HG02852 (cell line): ENCODE results near the gene HS6ST3.

Experiments
- ATAC-seq: cut with Tn5 transposase; IDR thresholded peaks from one replicate; pipeline ENCODE4 v1.9.1; 2021; ENCODE audit warnings: mild to moderate bottlenecking, moderate library complexity; ENCODE audit not compliant: unreplicated experiment

HS6ST3 gene

DNA sequence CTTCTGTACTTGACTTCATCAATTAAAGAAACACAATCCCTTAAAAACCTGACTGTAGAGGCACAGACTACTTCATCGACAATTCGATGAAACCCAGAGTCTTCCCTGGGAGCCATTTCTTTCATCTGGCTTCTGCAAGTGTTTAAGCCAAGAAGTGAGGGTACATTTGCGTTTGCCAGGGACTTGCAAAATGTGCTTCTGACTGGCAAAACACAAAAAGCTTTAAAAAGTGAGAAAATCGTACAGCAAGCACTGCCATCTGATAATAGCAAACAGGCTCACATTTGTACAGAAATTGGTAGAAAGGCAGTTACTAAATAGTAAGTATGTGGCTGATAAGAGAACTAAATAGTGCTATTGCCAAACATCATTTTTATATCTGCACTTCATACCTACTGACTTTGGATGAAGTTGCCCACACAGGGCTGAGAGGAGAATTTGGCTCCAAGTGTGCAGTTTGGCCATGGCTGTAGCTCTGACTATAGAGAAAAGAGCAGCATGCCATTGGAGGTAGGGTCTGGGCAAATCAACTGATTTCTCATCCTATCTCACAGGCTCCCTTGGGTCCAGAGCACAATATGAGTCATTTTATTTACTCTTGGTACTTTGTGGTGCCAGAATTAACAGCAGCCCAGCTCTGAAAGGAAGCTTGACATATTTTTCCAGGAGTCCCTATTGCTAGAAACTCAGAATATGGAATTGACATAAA lies 546.2 kb downstream of the HS6ST3 start:
- ATAC-seq: no peak

GRCh38 chr13:96637039-96637438 lies 547.1 kb downstream of the HS6ST3 start:
- ATAC-seq: no peak

DNA sequence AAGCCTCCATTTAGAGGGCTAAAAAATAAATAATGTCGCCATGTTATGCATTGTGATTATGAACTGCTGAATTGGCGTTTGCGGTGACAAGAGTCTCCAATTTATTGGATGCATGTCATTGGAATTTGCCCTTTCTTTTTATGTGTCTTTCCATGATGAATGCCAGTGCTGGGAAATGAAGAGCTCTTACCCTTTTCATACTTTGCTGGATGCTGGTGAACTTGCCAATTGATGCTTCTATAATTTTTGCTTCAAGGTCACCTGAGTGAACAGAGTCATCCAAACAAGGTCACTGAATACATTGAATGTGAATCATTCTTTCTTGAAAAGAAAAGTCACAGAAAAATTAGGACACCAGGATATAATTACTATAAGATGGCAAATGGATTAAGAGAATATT lies 556.2 kb downstream of the HS6ST3 start:
- ATAC-seq: no peak

DNA sequence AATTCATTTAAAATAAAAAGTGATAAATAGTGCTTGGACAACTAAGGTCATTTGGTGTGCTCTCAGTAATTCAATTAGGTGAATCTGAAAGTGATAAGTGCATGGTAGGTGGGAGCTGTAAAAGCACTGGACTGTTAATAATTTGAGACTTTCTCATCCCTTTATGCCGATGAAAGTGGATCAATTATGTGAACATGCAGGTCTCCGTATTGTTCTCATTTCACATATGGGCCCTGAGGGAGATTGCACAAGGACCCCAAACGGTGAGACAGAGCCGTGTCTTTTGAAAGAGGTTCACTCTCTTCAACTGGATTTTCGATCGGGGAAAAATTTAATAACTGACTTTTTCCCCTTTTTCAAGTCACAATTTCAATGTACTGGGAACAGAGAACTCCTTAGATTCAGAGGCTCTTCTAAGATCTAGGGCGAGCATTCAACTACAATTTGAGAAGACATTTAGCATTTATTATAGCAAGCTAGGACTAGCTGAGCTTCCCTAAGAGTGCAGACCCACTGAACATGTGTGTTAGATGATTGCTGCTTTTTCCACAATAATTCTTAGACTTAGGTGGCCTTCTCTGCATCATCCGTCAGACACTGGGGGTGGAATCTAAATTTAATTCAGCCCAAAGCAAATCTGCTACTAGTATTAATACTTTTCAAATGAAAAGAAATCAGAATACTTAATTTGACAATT lies 556.8 kb downstream of the HS6ST3 start:
- no peak for ATAC-seq

GRCh38 chr13:96650301-96650886 lies 560.5 kb downstream of the HS6ST3 start:
- ATAC-seq: peak; percentile 98

- ATAC-seq: no peak
Observed at GRCh38 chr13:96651598-96651997, 561.7 kb downstream of the HS6ST3 start.

DNA sequence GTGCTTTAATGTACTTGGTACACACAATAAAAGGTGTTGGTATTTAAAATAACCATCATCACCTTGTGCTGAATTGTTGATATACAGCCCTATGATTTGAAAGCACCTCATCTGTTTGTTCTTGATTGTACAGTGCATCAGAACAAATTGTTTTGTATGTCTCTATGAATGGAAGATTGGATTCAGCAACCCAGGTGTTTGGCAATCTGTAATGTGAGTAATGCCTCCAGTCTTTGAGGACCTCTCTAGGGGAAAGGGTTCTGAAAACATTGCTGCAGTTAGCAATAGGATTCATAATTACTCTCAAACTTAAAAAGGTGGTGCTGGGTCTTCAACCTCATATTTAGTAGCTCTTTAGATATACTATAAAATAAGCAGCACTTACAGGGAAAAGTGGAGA lies 562.6 kb downstream of the HS6ST3 start:
- no peak for ATAC-seq

- no peak for ATAC-seq
Observed at GRCh38 chr13:96661612-96662011, 571.7 kb downstream of the HS6ST3 start.

DNA sequence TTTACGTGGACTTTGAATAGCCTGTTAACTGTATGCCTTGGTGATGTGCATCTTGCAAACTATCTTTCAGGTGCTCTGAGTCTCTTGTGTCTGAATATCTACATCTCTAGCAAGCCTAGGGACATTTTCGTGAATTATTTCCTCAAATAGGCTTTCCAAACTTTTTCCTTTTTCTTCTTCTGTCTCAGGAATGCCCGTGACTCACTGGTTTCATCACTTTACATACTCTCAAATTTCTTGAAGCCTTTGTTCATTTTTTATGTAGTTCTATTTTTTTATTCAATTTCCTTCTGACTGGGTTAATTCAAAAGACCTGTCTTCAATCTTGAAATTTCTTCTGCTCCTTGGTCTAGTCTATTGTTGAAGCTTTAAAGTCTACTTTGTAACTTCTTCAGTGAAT lies 572.1 kb downstream of the HS6ST3 start:
- no peak for ATAC-seq

- no peak for ATAC-seq
Observed at GRCh38 chr13:96667294-96668018, 577.5 kb downstream of the HS6ST3 start.

DNA sequence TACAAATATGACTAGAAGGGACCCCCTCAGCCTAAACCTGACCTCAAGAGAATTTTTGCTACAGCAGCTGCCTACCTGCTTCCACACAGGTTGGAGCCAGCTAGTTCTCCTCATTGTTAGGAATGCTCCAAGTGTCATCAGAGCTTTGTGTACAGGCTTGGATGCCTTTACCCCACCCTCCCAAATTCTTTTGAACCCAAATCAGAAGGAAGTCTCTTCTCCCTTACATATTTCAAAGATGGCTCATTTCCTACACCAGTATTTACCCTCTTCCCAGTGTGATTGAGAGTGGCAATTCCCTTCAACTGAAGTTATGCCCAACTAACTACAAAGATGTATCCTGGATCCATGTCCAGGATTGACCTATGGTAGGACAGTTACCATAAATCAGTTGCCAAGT lies 581.2 kb downstream of the HS6ST3 start:
- no peak for ATAC-seq

DNA sequence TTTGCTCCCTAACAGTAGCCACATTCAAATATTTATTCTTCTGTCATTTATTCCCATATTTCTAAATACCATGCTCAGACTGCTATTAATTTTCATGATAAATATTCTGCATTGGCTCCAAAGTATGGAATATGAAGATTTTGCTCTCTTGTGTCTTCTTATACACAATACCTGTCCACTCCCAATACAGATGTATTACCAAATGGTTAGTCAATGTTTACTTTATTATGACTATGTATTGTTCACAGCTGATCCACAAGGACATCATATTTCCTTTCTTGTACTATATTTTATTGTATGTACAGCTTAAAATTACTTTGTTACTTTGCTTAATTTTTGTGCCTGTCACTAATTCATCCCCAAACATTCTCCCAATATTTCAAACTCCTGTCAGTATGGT lies 582.1 kb downstream of the HS6ST3 start:
- no peak for ATAC-seq

DNA sequence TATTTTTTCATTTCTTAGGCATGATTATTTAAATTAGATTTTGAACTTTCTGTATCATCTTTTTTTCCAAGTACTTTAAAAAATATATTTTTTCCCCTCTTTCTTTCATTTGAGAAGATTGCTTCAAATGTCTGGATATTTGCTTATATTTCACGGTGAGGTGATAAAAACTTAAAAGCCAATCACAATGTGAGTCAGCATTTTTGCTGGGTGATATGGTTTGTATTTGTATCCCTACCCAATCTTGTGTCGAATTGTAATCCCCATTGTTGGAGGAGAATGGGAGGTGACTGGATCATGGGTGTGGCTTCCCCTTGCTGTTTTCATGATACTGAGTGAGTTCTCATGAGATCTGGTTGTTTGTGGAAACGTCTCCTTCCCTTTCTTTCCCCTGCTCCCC lies 583.9 kb downstream of the HS6ST3 start:
- ATAC-seq: no peak

DNA sequence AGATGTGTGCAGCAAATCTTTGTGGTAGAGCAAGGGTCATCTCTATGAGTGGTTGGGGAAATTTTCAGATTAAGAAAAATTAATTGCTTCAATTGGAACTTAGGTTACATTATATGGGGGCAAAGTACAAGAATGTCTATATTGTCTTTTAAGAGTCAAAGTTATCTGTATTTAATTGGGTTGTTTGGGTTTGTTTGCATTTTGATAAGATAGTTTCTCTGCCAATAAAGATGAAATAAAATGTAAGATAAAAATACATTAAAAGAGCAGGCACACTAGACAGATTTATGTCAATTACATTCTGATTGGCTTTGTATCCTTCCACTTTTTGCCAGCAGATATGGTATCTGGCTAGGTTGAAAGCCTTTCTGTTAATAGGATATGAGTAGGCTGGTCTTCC lies 587.1 kb downstream of the HS6ST3 start:
- no peak for ATAC-seq

DNA sequence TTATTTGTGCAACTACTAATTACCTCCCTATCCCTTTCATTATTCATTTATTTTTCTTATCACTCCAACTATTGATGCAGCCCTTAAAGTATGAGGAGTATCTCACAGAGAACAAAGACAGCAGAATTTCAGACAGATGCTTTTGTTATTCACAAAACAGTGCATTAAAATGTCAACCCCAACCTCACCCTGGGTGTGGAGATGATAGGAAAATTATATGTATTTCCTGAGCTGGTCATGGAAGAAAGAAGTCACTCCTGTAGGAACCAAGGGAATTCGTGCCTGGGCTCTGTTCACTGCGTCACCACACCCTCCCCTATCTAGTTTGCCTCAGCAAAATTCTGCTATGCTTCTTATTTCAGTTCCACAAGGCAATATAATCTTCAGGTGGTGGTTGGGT lies 588.9 kb downstream of the HS6ST3 start:
- no peak for ATAC-seq

DNA sequence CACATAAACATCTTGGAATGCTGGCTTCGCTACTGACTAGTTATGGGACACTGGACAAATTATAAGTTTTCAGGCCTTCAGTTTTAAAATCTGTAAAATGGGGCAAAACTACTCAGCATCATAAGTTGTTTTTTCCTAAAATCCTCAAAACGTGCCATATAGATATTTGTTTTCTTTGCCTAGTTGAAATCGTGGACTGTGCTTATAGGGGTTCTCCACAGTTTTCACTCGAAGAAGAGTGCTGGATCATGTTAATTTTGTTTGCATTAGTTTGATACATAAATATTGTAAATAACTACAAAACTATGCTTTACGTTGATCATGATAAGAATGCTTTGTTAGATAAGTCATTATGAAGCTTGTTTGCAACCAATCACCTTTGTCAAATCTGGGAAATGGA lies 591.0 kb downstream of the HS6ST3 start:
- ATAC-seq: no peak

GRCh38 chr13:96681766-96682165 lies 591.9 kb downstream of the HS6ST3 start:
- no peak for ATAC-seq

DNA sequence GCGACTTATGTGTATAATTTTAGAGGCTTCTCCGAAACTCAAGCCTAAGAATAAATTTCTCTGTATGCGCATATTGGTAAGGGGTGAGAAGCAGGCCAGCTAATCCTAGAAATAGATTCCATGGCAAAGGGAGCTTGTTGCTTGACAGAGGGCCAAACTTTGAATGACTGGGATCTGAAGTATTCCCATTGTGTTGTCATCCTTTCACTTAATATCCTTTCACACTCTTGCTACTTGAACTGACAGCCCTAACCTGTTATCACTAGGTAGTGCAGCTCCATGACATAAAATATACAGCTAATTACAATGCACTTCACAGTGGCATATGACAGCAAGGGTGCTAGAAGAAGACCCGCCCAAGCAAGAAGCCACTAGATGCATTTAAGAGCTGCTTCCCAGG lies 594.6 kb downstream of the HS6ST3 start:
- no peak for ATAC-seq

DNA sequence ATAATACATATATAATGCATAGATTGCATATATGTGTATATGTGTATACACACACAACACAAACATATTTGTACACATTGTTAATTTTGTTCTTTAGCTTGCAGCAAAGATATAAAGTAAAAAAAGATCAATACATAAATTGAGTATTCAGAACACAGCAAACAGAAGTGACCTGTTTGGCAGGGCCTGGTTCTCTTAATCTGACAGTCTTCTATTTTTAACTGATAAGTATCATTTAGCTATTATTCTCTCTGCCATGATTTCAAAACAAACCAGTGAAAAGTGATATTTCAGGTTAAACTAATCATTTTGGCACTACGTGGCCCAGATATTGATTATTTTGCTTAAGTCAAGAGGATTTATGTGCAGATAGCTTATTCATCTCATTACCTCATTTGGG lies 595.0 kb downstream of the HS6ST3 start:
- no peak for ATAC-seq

DNA sequence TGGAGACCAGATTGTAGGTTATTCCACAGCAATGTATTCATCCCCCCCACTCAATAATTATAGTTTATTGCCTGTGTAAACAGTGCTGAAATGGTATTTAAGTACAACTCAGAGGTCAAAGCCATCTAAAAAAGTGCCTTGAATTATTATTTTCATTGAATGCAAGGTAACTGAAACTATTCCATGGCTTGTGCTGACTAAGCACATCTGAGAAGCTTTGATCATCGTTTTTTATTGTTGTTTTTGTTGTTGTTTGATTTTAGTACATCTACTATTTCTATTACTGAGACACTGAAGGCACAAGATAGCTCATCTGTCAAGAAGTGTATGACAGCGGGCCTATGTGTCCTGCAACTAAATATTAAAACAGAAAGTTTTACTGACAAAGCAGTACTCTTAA lies 596.4 kb downstream of the HS6ST3 start:
- no peak for ATAC-seq

- ATAC-seq: no peak
Observed at GRCh38 chr13:96687191-96687590, 597.3 kb downstream of the HS6ST3 start.

GRCh38 chr13:96690998-96691397 lies 601.1 kb downstream of the HS6ST3 start:
- ATAC-seq: no peak
